Peyer's patch (tissue), 4 donors: ENCODE measurements around the gene MMAB. TPM values are rescaled to one million over a fixed set of nuclear protein-coding genes. Genes with fewer than 3 reads are reported as not detected.

Experiments used
- DNase-seq, 3 donors: peaks; one replicate each; pipeline ENCODE4 v3.0.0-alpha.2; 2017 to 2019
- H3K27ac ChIP-seq, 4 donors: fragments of 200-600 bp; sonication (generic); one replicate each; pipeline ENCODE4 v1.5.1; 2016 to 2019
- H3K27me3 ChIP-seq, 2 donors: fragments of 200-600 bp; sonication (generic); one replicate each; pipeline ENCODE4 v1.5.1; 2019
- H3K36me3 ChIP-seq, 3 donors: fragments of 200-600 bp; sonication (generic); one replicate each; pipeline ENCODE4 v1.5.1; 2016 to 2019
- H3K4me1 ChIP-seq, 4 donors: fragments of 200-600 bp; sonication (generic); one replicate each; pipeline ENCODE4 v1.5.1; 2016 to 2019
- H3K4me3 ChIP-seq, 4 donors: fragments of 200-600 bp; sonication (generic); 1 replicate in 3 of 4; 2 replicates in 1 of 4; pipeline ENCODE4 v1.5.1; 2016 to 2019; ENCODE audit warnings: mild to moderate bottlenecking in 1 of 4
- H3K9me3 ChIP-seq, 4 donors: fragments of 200-600 bp; sonication (generic); one replicate each; pipeline ENCODE4 v1.5.1; 2016 to 2019; ENCODE audit warnings: mild to moderate bottlenecking in 1 of 4
- CTCF ChIP-seq, 6 experiments: fragments of 450-650 bp in 4 of 6; fragments of 200-600 bp in 2 of 6; sonication (generic) in 1 of 6; IDR thresholded peaks; one replicate each; pipeline ENCODE4 v1.5.1; 2017 to 2019; ENCODE audit warnings: antibody characterized with exemption in 6 of 6, mild to moderate bottlenecking in 3 of 6, moderate library complexity in 1 of 6
- POLR2A ChIP-seq, 2 donors: fragments of 450-650 bp; IDR thresholded peaks; one replicate each; pipeline ENCODE4 v1.5.1; 2017; ENCODE audit warnings: antibody characterized with exemption in 2 of 2, mild to moderate bottlenecking in 2 of 2, moderate library complexity in 2 of 2
- total RNA-seq, 4 donors: library from RNA; depleted of rRNA; stranded (reverse); fragments of >200 nt; gene quantifications; one replicate each; pipeline ENCODE4 v1.1.0, GENCODE V29; 2016

MMAB gene
- total RNA-seq, 4 donors from 2014 or later, result 30.8 to 41.4 (median 32.1) TPM

- peaks cover 0 to 10% (median 3%) of the 10 kb centered on the region in 4 donors for H3K4me1 ChIP-seq
- TF ChIP-seq POLR2A (IDR thresholded peaks at IDR 0.05) (no peak), CTCF (IDR thresholded peaks at IDR 0.05) (no peak)
- no peak overlapping the region for H3K27ac ChIP-seq
- H3K27me3 ChIP-seq, result no peaks in the 10 kb centered on the region
- no peak overlapping the region for H3K4me3 ChIP-seq
- no peaks in the 10 kb centered on the region for H3K9me3 ChIP-seq
- peaks cover 0 to 69% (median 0%) of the 10 kb centered on the region in 3 donors for H3K36me3 ChIP-seq
- no peak for DNase-seq
These were observed 5.1 kb upstream of the MMAB start for GRCh38 chr12:109578330-109578927.

GRCh38 chr12:109577311-109577710 lies 4.0 kb upstream of the MMAB start:
- no peak overlapping the region for H3K27ac ChIP-seq
- no peak for TF ChIP-seq CTCF (IDR thresholded peaks at IDR 0.05)
- TF ChIP-seq POLR2A (IDR thresholded peaks at IDR 0.05), result no peak
- H3K4me1 ChIP-seq, result peaks cover 0 to 15% (median 3%) of the 10 kb centered on the region in 4 donors
- no peaks in the 10 kb centered on the region for H3K9me3 ChIP-seq
- DNase-seq, result no peak
- H3K4me3 ChIP-seq, result no peak overlapping the region
- no peaks in the 10 kb centered on the region for H3K27me3 ChIP-seq
- H3K36me3 ChIP-seq, result peaks cover 0 to 64% (median 0%) of the 10 kb centered on the region in 3 donors

- Histone ChIP-seq H3K4me3 (no peak overlapping the region), H3K4me1 (peaks cover 0 to 15% (median 3%) of the 10 kb centered on the region in 4 donors), H3K27me3 (no peaks in the 10 kb centered on the region), H3K9me3 (no peaks in the 10 kb centered on the region), H3K36me3 (peaks cover 0 to 47% (median 0%) of the 10 kb centered on the region in 3 donors), H3K27ac (no peak overlapping the region)
- TF ChIP-seq POLR2A (IDR thresholded peaks at IDR 0.05) (no peak), CTCF (IDR thresholded peaks at IDR 0.05) (no peak)
- no peak for DNase-seq
These were observed 2.4 kb upstream of the MMAB start for GRCh38 chr12:109575683-109576082.

GRCh38 chr12:109573914-109574244 lies 575 bp upstream of the MMAB start:
- no peak for DNase-seq
- Histone ChIP-seq H3K27ac (peak overlapping the region; percentile 49 to 88 (median 54)), H3K36me3 (peaks cover 0 to 46% (median 0%) of the 10 kb centered on the region in 3 donors), H3K4me3 (peak overlapping the region; percentile 71 to 95 (median 82)), H3K4me1 (peaks cover 0 to 15% (median 3%) of the 10 kb centered on the region in 4 donors), H3K27me3 (no peaks in the 10 kb centered on the region), H3K9me3 (no peaks in the 10 kb centered on the region)
- no peak for TF ChIP-seq CTCF (IDR thresholded peaks at IDR 0.05)

GRCh38 chr12:109572506-109572845 lies 828 bp downstream of the MMAB start:
- Histone ChIP-seq H3K4me1 (peaks cover 0 to 15% (median 3%) of the 10 kb centered on the region in 4 donors), H3K9me3 (no peaks in the 10 kb centered on the region), H3K27ac (peak overlapping the region in 2 of 4 donors; percentile 84 to 91), H3K36me3 (peaks cover 0 to 43% (median 0%) of the 10 kb centered on the region in 3 donors), H3K27me3 (no peaks in the 10 kb centered on the region), H3K4me3 (peak overlapping the region in 3 of 4 donors; percentile 71 to 95 (median 82))
- no peak for DNase-seq
- TF ChIP-seq POLR2A (IDR thresholded peaks at IDR 0.05), result no peak
- no peak for TF ChIP-seq CTCF (IDR thresholded peaks at IDR 0.05)
